WERI-Rb-1 (cell line): Measurements from ENCODE around the gene FFAR1.
A peak's percentile ranks its signal among the peaks of the same experiment; 100 is the strongest.

Experiments used
- DNase-seq: peaks from one replicate; pipeline ENCODE4 v3.0.0-alpha.2; 2020
- H3K27ac ChIP-seq: fragments of 250-450 bp; sonication (Bioruptor Pico); 2 replicates; pipeline ENCODE4 v1.5.1; 2020; ENCODE audit warnings: mild to moderate bottlenecking, moderate library complexity
- H3K27me3 ChIP-seq: fragments of 250-450 bp; sonication (Bioruptor Pico); 2 replicates; pipeline ENCODE4 v1.5.1; 2021; ENCODE audit warnings: mild to moderate bottlenecking, low read depth, moderate library complexity; ENCODE audit not compliant: insufficient read depth, severe bottlenecking
- H3K36me3 ChIP-seq: fragments of 250-450 bp; sonication (Bioruptor Pico); 2 replicates; pipeline ENCODE4 v1.5.1; 2020; ENCODE audit warnings: mild to moderate bottlenecking, moderate library complexity
- H3K4me3 ChIP-seq: 2 replicates; pipeline ENCODE4 v1.5.1; 2011; ENCODE audit warnings: low read depth, mild to moderate bottlenecking, control low read depth, low read length
- H3K9me3 ChIP-seq: fragments of 250-450 bp; sonication (Bioruptor Pico); 2 replicates; pipeline ENCODE4 v1.5.1; 2021; ENCODE audit warnings: mild to moderate bottlenecking, moderate library complexity; ENCODE audit not compliant: severe bottlenecking
- CTCF ChIP-seq: IDR thresholded peaks from 2 replicates; pipeline ENCODE4 v1.5.1; 2011; ENCODE audit warnings: low read depth, mild to moderate bottlenecking, control low read depth, inconsistent platforms, low read length

FFAR1 gene

GRCh38 chr19:35306473-35307246 lies 41.0 kb upstream of the FFAR1 start:
- DNase-seq: peak; percentile 44

GRCh38 chr19:35307931-35308330 lies 39.8 kb upstream of the FFAR1 start:
- TF ChIP-seq CTCF: no peak
- no peaks in the 10 kb centered on the region for H3K36me3 ChIP-seq
- no peak overlapping the region for H3K27ac ChIP-seq
- H3K9me3 ChIP-seq: no peaks in the 10 kb centered on the region
- no peaks in the 10 kb centered on the region for H3K27me3 ChIP-seq
- H3K4me3 ChIP-seq: no peak overlapping the region
- DNase-seq: no peak

More at GRCh38 chr19:35306473-35307246, 41.0 kb upstream of the FFAR1 start:
- Histone ChIP-seq H3K36me3 (no peaks in the 10 kb centered on the region), H3K27ac (no peak overlapping the region), H3K27me3 (no peaks in the 10 kb centered on the region), H3K9me3 (no peaks in the 10 kb centered on the region), H3K4me3 (no peak overlapping the region)
- peak; percentile 82 for TF ChIP-seq CTCF

- DNase-seq: no peak
- no peak for TF ChIP-seq CTCF
- no peak overlapping the region for H3K4me3 ChIP-seq
- H3K9me3 ChIP-seq: no peaks in the 10 kb centered on the region
- H3K27ac ChIP-seq: no peak overlapping the region
- no peaks in the 10 kb centered on the region for H3K36me3 ChIP-seq
- H3K27me3 ChIP-seq: no peaks in the 10 kb centered on the region
Observed at GRCh38 chr19:35308910-35309309, 38.8 kb upstream of the FFAR1 start.

- Histone ChIP-seq H3K36me3 (no peaks in the 10 kb centered on the region), H3K27me3 (no peaks in the 10 kb centered on the region), H3K27ac (no peak overlapping the region), H3K9me3 (no peaks in the 10 kb centered on the region), H3K4me3 (no peak overlapping the region)
- no peak for DNase-seq
- no peak for TF ChIP-seq CTCF
Observed at GRCh38 chr19:35309481-35310279, 38.0 kb upstream of the FFAR1 start.

- DNase-seq: no peak
- Histone ChIP-seq H3K36me3 (no peaks in the 10 kb centered on the region), H3K9me3 (no peaks in the 10 kb centered on the region), H3K27ac (no peak overlapping the region), H3K4me3 (no peak overlapping the region), H3K27me3 (no peaks in the 10 kb centered on the region)
- TF ChIP-seq CTCF: no peak
Observed at GRCh38 chr19:35310331-35310730, 37.4 kb upstream of the FFAR1 start.
